Stimulated activated CD4-positive, alpha-beta T cell treated with anti-CD3 and anti-CD28 coated beads, Interleukin-12 subunit alpha, Interleukin-12 subunit beta, amount 100 ng/mL, for 48 hours (primary cell): ENCODE measurements around the gene FAM81A.
A peak's percentile ranks its signal among the peaks of the same experiment; 100 is the strongest.
"Not testable (repeated sequence)": the region's sequence is repeated elsewhere in the genome, so short reads cannot be mapped to it uniquely, and the experiment has no call there.

Experiments
- DNase-seq, 3 donors: peaks; one replicate each; pipeline ENCODE4 v3.0.0-alpha.2; 2020; ENCODE audit warnings: low read depth in 2 of 3, low spot score in 1 of 3

FAM81A gene

DNA sequence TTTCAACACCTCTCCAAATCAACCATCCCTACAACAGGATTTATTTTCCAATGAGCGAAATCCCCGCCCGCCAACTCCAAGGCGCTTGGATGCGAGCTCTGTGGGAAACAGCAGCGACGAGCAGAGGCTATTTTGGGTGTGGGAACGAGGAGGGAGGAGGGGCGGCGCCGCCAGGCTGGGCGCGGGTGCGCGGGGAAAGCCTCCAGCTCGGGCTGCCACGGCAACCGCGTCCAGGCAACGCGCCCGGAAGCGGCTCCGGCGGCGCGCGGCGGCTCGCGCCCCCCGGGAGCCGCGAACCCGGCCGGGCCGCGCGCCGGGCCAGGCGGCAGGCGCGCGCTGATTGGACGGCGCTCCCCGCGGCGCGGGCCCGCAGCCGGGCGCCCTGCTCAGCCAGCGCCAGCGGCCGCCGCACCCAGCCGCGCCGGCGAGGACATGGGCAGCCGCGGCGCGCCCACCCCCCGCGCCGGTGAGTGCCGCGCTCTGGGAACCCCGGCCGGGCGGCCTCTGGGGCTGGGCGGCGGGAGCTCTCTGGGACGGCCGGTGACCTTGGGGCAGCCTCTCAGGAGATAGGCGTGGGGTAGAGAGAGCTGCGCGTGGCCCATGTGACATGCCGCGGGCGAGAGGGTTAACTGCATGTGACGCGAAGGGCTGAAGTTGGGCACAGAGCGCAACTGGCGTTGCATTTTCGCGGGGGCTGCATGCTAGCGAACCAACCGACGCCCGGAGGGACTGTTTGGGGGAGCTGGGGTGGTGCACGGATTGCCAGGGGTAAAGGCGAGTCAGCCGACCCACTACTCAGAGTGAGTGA, at the start of gene FAM81A:
TSS of gene FAM81A (plus strand) at position 370 of the 808 bp plus-strand sequence. CDS start 20,441 bp downstream, outside the sequence.
- DNase-seq: peak in 1 of 3 donors; percentile 27

GRCh38 chr15:59388670-59389069, 49.3 kb upstream of the FAM81A start:
- no peak for DNase-seq

DNA sequence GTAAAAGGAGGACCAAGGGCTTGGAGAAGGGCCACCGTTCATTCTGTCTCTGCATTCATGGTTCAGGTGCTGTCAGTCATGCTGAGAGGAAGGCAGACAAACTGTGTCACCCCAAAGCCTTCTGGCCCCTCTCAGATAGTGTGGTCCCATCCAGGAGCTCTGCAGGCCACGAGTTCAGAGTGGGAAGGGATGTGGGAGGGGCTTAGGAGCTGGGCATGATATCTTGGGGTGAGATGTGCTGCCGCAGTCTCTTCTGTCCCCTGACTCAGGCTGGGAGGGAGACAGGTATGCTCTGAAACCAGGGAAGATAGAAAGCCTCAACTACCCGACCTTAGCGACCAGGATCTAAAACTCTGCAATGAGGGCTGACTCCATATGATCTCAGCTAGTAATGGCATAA, 45.7 kb upstream of the FAM81A start:
- no peak for DNase-seq

GRCh38 chr15:59394166-59394661, 43.8 kb upstream of the FAM81A start:
- DNase-seq: no peak

GRCh38 chr15:59396211-59396610, 41.8 kb upstream of the FAM81A start:
- DNase-seq: no peak

DNA sequence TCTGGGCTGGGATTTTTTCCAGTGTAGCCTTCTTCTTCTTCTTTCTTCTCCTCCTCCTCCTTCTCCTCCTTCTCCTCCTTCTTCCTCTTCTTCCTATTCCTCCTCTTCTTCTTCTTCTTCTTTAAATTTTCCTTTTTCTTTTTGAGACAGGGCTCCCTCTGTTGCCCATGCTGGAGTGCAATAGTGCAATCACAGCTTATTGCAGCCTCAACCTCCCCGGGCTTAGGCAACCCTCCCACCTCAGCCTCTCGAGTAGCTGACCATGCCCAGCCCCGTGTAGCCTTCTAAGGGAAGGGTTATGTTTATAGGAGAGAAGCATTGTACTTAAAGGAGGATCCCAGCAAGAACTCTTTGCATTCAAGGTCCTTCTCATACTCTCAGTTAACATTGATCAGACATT, 41.3 kb upstream of the FAM81A start:
- no peak for DNase-seq

GRCh38 chr15:59398220-59398619, 39.8 kb upstream of the FAM81A start:
- no peak for DNase-seq

- no peak for DNase-seq
Measured at GRCh38 chr15:59399465-59400102, 38.4 kb upstream of the FAM81A start.

DNA sequence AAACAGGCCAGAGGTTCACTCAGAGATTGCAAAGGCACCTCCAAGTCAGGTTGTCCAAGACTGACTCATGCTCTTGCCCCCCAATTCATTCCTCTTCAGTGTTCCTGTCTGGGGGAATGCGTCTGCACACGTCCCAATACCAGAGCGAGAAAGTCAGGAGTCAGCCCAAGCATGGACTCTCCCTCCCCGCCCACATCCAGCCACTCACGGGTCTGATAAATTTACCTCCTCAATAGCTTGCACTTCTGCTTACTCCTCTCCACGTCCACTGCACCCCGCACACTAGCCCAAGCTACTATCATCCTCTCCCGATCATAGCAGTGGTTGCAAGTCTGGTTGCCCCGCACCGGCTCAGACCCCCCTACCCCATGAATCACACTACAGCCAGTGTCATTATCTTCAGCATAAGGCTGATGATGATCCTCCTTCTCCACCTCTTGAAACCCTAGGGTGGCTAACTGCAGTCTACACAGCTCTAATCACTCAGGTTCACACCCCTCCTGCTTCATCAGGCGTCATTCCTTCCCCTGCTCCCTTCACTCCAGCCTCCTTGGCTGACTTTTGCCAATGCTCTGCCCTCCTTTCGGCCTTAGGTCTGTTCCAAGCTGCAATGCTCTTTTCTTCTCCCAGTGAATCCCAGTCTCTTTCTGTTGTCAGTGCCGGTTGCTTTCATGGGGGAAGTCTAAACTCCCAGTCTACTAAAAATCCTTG, 37.7 kb upstream of the FAM81A start:
- DNase-seq: no peak

DNA sequence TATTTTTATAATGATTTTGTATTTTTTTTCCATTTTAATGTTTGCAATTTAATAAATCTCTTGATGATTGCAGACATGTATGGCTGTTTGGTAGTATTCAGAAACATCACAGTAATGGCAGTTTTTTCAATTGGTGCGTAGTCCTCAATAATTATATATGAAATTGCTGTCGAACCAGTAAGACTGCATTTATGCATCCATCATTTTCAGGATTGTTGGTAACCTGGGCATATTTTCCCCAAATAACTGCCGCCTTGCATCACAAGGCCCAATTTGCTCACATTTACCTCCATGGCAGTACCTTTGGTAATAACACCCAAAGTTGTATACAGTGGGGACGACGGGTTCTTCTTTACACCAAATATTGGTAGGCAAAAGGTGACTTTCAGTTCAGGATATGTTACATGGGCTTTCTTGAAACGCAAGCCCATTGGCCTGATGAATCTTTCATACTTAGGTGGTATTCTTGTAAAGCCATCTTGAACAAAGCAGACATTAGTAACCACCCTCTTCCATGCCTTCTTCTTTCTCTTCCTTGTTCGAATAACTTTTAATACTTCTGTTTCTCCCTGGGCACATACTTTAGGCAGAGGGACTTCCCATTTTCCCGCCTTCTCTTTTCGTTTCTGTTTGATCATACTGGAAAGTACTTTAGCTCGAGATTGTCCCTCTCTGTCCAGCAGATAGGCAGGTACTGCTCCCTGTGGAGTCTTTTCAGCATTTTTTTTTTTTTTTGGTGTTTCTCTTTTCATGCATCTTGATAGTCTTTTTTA, 36.7 kb upstream of the FAM81A start:
- not testable (repeated sequence) for DNase-seq

- no peak for DNase-seq
Measured at GRCh38 chr15:59401824-59402569, 36.0 kb upstream of the FAM81A start.

GRCh38 chr15:59405079-59405478, 32.9 kb upstream of the FAM81A start:
- DNase-seq: no peak

DNA sequence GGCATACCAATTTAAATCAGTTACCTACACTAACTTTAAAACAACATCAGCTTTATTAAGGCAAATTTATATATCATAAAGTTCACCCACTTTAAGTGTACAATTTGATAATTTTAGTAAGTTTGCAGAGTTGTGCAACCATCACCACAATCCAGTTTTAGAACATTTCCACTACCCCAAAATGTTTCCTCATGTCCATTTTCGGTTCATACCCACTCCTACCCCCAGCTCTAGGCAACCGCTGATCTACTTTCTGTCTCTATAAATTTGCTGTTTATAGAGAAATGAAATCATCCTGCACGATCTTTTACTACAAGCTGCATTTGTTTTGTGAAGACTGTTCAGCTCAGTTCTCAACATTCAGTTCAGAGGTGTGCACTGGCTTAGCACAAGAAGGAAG, 31.5 kb upstream of the FAM81A start:
- no peak for DNase-seq

GRCh38 chr15:59407946-59408345, 30.0 kb upstream of the FAM81A start:
- no peak for DNase-seq

DNA sequence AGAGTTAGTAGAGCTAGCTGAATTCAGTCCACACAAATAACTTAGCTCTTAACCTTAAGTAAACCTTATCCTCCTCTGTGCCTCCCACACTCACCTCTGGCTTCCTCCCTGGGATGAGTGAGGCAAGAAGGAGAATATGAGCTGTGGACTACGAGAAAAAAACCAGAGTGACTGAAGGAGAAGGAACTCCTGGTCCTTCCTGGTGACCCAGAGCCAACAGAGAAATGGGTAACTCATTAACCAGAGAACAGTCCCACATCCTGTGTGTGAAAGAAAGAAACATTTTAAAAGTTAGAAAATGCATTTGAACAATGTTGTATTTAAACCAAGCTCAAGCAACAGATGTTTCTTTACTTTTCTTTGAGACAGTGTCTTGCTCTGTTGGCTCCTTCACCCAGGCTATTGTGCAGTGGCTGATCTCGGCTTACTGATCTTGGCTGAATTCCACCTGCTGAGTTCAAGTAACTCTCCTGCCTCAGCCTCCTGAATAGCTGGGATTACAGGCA, 27.5 kb upstream of the FAM81A start:
- no peak for DNase-seq

DNA sequence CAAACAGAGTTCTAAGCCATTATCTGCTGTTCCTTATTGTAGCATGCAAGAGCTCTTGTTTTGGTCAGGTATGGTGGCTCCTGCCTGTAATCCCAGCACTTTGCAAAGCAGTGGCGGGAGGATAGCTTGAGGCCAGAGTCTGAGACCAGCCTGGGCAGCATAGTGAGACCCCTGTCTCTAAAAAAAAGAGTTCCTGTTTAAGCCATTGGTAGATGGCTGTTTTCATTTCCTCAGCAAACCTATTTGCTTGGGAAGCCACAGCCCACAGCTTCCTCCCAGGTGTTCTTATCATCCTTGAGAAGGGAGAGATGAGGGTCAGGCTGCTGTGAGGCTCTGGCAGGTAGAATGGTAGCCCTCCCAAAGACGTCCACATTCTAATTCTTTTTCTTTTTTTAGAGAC, 24.4 kb upstream of the FAM81A start:
- no peak for DNase-seq

GRCh38 chr15:59416816-59417215, 21.2 kb upstream of the FAM81A start:
- no peak for DNase-seq

- no peak for DNase-seq
Measured at GRCh38 chr15:59419170-59419569, 18.8 kb upstream of the FAM81A start.

GRCh38 chr15:59420108-59420507, 17.9 kb upstream of the FAM81A start:
- no peak for DNase-seq

DNA sequence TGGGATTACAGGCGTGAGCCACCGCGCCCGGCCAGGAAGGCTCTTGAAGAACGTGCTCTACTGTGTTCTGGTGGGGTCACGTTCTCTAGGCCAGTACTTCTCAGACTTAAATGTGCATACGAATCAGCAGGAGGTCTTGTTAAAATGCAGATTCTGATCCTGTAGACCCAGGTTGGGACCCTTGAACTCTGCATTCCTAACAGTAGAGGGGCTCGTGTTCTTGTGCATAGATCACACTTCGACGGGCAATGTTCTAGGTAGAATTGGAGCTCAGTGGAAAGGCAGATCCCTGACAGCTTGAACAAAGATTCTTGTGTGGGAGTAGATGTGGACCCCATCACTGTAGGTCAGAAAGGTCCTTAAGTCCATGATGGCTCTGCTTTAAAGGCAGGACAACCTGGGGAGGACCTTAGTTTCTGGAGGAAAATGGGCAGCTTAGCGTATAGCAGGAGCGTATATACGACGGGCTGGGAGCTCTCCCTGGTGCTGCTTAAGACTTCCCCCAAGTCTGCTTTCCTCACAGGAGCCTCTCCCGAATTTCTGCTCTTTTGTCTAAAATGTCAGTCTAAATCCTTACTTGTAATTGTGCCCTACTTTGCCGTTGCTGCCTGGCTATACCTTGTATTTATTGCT, 16.9 kb upstream of the FAM81A start:
- no peak for DNase-seq
